SIG-M5 treated with dmso at 0.1 percent for 504 hours (cell line): Measurements from ENCODE around the gene ZFP69.

ENCODE experiments used
- DNase-seq: peaks from one replicate; lab custom pipeline; 2025; ENCODE audit not compliant: unreplicated experiment; lab: John Stamatoyannopoulos, UW

The ZFP69 gene

DNA sequence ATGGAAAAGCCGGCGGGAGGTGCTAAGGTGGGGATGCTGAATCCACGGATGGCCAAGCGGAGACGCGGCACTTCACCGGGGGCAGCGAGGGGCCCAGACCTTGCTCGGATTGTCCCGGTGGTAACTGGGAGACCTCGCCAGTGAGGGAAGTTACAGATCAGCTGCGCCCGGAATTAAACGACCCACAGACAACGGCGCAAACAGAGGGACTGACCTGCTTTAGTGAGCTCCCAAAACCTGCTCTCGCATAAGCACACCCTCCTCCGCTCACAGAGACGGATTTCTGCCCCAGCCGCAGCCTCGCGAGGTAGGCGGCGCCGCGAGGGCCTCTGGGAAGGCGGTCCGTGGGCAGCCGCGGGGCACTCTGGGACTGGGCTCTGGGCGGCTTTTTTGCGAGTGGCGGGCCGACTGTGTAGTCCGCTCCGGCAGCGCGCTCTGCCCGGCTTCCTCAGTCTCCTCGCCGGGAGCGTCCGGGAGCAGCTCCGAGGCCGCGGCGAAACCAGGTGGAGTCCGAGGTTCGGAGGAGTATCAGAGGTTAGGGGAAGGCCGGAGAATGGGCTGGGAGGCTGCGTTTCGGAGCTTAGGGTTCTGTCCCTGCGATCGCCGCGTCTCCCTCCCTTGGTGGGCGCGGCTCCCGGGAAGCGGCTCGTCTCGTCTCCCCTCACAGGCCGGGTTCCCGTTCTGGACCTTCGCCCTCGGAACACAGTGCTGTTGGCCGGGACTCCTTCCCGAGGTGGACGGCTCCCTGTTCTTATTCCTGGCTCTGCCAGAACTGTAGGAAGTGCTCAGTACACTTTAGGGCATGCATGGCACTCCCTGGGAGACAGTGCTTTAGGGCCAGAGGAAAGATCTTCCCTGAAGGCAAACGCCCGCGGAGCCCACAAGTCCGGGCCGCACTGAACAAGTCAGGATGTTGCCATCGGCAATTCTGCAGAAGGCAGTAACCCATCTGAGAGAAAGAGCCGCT, 31.6 kb downstream of the ZFP69 start, which contains the start of gene EXO5:
TSS of gene EXO5 (plus strand) at position 393 of the 967 bp plus-strand sequence. CDS start 5,778 bp downstream, outside the sequence.
- DNase-seq: peak; percentile 29

DNA sequence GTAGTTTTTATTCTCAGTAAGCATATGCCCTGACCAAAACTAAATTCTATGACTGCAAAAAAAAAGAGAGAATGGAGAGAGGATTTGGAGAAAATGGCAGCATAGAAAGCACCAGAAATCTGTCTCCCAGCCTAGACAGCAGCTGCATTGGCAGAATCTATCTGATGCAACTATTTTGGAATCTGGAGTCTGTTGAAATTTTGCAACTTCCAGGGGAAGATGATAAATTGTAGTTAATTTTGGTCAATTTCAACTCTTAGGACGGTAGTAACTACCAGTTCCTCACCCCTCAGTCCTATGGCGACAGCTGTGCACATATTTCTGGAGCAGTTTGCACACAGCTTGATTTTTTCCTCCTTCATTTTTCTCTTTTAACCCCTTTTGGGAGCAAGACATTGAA, 42.4 kb downstream of the ZFP69 start:
- peak; percentile 73 for DNase-seq

DNA sequence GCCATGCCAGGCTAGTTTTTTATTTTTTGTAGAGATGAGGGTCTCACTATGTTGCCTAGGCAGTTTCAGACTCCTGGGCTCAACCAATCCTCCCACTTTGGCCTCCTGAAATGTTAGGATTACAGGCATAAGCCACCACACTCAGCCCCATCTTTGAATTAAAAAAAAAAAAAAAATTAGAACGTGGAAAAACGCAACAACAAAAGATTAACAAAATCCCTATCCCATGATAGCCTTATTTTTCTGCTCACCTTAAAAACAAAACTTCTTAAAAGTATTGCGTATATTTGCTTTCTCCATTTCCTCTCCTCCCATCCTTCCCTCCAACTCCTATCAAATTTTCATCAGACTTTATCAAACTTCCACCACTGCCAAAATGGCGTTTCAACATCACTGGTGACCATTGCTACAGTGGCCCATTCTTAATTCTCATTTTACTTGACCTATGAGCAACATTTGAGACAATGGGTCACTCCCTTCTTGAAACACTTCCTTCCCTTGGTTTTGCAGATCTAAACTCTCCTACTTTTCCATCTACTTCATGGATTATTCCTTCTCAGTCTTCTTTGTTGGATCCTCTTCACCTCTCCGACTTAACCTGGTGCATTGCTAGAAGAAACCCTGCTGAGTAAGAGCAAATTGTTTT, 53.8 kb downstream of the ZFP69 start:
- DNase-seq: no peak

DNA sequence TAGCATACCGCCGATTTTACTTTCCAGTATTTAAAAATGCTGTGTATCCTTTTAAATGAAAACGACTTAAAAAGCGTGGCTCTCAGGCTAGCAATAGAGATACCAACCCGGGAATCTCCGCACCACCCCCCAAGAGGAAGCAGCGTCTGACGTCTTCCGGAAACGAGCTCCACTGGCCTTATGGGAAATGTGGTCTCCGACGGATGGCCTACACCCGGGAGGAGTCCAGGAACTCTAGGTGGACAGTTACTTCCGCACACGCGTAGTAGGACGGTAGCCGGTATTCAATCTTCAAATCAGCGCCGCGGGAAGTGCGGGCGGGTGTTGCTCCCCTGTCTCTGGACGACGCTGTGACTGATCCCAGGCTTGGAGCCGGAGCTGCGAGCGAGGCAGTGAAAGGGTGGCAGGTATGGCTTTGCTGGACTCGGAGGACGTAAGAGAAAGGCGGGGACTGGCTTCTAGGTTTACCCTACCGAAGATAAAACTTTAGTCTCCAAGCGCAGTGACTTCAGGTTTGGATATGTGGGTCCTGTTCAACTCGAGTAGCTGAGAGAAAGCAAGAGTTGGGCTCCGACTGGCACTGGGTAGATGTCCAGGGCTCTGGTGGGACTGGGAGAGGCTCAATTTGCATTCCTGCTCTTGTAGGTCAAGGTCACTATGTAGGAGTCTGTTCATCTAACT, 54.4 kb downstream of the ZFP69 start, which contains the start of gene ZNF684:
TSS of gene ZNF684 (plus strand) at position 257 of the 681 bp plus-strand sequence. CDS start 1,530 bp downstream, outside the sequence.
- peak; percentile 95 for DNase-seq

DNA sequence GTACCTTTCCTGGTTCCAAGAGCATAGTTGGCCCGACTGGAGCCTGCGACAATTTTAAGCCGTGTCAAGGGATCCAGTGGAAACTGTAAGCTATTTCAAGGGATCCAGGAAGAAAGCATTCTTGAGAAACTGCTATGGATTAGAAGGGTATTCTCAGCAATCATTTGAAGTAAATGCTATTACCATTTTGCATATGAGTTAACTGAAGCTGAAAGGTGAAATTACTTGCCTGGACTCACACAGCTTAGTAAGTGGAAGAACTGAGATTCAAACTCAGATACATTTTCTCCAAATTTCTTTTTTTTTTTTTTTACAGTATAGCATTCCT, 54.9 kb downstream of the ZFP69 start:
- DNase-seq: no peak

DNA sequence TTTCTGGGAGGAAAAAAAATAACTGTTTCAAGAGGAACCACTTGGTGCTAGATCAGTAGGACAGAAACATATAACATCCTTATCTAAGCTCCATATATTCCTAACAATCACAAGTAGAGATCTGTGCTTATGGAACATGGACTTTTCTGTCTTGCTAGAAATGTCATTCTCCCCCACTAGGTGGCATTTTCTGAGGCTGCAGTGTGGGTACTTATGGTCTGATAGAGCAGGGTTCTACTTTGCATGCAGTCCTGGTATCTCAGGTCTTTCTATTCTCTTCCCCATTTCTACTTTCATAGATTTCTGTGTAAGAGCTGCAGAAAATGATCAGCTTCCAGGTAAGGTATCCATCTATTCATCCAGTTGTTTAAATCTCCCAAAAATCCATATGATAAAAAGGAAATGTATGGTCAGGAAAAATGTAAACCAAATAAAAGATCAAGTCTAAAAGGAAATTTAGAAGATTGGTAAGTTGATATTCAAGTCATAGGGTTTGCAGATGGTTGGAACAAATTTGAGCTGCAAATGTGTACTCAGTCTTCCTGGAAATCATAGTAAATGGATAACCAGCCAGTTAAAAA, 55.8 kb downstream of the ZFP69 start:
- DNase-seq: peak; percentile 79

DNA sequence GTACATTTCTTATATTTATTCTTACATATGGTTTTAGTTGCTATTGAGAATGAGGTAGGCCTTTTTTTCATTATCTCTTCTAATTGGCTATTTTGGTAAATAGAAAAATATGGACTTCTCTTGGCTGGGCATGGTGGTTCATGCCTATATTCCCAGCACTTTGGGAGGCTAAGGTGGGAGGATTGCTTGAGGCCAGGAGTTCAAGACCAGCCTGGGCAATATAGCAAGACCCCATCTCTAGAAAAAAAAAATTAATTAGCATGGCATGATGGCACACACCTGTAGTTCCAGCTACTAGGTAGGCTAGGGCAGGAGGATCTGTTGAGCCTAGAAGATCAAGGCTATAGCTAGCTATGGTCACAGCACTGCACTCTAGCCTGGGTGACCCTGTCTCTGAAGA, 57.5 kb downstream of the ZFP69 start:
- no peak for DNase-seq

DNA sequence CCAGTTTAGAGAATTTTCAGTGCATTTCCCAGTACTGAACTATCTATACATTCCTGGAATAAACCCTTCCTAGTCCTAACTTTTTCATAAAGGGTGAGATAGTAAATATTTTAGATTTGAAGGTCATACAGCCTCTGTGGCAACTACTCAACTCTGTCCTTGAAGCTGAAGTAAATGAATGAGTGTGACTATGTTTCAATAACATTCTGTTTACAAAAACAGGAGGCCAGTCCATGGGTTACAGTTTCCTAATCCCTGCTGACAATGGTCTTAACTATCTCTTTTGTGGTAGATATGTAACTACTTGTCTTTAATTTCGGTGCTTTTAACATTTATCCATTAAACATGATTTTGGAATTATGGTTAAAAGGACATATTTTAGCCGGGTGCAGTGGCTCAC, 58.6 kb downstream of the ZFP69 start:
- no peak for DNase-seq

DNA sequence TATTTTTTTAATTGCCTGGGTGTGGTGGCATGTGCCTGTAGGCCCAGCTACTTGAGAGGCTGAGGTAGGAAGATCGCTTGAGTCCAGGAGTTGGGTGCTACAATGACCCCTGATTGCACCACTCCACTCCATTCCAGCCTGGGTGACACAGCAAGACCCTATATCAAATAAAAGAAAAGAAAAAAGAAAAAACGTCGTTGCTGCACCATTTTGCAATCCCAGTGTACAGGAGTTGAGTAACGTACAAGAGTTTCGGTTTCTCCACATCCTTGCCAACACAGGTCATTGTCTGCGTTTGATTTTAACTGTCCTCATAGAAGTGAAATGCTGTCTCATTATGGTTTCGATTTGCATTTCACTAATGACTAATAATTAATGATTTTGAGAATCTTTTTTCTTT, 62.2 kb downstream of the ZFP69 start:
- DNase-seq: peak; percentile 77
